ENCODE data around the gene PRKG2.

DNA sequence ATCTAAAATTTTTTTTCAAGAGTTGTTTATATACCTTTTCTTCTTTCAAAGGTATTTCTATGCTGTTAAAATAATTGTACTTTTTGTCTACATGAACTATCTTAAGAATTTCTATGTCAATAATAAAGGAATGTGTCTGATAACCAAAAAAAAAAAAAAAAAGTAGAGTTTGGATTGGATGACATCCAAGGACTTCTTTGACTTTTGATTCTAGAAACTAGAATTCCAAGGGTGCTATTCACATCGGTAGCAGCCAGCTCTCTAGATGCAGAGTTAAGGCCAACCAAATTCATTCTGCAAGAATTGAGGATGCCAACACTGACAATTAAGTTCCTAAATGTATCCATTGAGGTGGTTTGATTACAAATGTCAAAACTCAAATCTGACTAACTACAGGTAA lies 42.0 kb upstream of the PRKG2 start:
- TF ChIP-seq POLR2A (IDR thresholded peaks at IDR 0.05; ENCODE audit: low read length) (no peak), GATA1 (IDR thresholded peaks at IDR 0.05; ENCODE audit: low read depth, low read length) (no peak)
